HEK293T (cell line): Measurements from ENCODE around the gene RCAN2.

Experiments
- ARNT ChIP-seq: fragments of 450-650 bp; IDR thresholded peaks from 2 replicates; pipeline ENCODE4 v1.6.1; 2017; ENCODE audit warnings: mild to moderate bottlenecking
- CTBP1 ChIP-seq: fragments of 450-650 bp; IDR thresholded peaks from 2 replicates; pipeline ENCODE4 v1.6.1; 2016; ENCODE audit warnings: borderline replicate concordance
- FOXM1 ChIP-seq: fragments of 450-650 bp; IDR thresholded peaks from 2 replicates; pipeline ENCODE4 v1.6.1; 2017; ENCODE audit warnings: mild to moderate bottlenecking, borderline replicate concordance
- SP1 ChIP-seq: fragments of 450-650 bp; IDR thresholded peaks from 2 replicates; pipeline ENCODE4 v1.6.1; 2017
- SUZ12 ChIP-seq: fragments of 450-650 bp; IDR thresholded peaks from 2 replicates; pipeline ENCODE4 v1.6.1; 2016; ENCODE audit warnings: mild to moderate bottlenecking
- TF ChIP-seq, protein P1 (sequence below): fragments of 450-650 bp; IDR thresholded peaks from 2 replicates; pipeline ENCODE4 v1.6.1; 2016

DNA sequence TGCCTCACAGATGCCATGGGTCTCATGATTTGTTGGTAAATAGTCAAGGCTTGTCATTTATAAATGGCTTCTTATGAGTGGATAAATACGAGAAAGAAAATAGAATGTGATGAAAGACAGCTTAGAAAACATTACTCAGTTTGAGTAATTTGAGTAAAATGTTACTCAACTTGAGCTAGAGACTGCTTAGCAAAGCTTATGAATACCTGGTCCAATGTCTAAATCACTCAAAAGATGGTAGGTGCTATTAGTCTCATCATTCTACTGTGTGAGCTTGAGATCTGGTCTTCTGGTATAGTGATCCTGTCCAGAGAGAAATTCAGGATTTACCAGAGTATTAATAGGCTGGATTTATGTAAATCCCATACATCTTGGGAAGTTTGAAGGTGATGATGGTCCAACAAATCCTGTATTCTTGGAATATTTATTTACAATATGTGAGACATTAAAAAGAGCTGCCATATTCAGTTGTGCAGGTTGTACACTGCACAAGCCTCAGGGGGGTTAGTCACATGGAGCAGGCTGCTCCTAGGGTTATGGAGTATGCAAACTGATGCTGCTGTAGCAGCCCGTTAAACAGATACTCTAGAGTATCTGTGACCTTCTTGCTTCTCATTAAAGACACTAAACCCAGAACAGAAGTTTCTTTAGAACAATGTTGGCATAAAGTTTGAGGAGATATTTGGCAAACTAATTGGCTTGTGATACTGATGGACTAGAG lies 112.9 kb downstream of the RCAN2 start:
- TF ChIP-seq SP1 (no peak), ARNT (no peak), CTBP1 (no peak), FOXM1 (no peak), SUZ12 (no peak)
- TF ChIP-seq, protein P1, sequence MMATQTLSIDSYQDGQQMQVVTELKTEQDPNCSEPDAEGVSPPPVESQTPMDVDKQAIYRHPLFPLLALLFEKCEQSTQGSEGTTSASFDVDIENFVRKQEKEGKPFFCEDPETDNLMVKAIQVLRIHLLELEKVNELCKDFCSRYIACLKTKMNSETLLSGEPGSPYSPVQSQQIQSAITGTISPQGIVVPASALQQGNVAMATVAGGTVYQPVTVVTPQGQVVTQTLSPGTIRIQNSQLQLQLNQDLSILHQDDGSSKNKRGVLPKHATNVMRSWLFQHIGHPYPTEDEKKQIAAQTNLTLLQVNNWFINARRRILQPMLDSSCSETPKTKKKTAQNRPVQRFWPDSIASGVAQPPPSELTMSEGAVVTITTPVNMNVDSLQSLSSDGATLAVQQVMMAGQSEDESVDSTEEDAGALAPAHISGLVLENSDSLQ = no peak
